HEK293 (cell line): Measurements from ENCODE around the gene C17orf113.

Experiments
- CTCF ChIA-PET: fragments of 350-600 bp; formaldehyde crosslinking; extraction: SDS; loops from one replicate; lab custom pipeline; 2021; ENCODE audit warnings: antibody characterized with exemption; lab: Yijun Ruan, JAX
- POLR2A ChIA-PET: fragments of 300-600 bp; formaldehyde crosslinking; extraction: SDS; loops from one replicate; lab custom pipeline; 2020; ENCODE audit warnings: antibody characterized with exemption, inconsistent platforms; lab: Yijun Ruan, JAX
- H3K27ac ChIP-seq: fragments of 200-500 bp; sonication (Bioruptor generic); 2 replicates; pipeline ENCODE4 v1.5.1; 2014; ENCODE audit warnings: low read depth, low read length, control low read depth, inconsistent platforms; ENCODE audit errors: extremely low read depth
- H3K36me3 ChIP-seq, 2 experiments: fragments of 200-500 bp in 1 of 2; sonication (Bioruptor generic) in 1 of 2; 1 replicate in 1 of 2; 2 replicates in 1 of 2; pipeline ENCODE4 v1.5.1; 2014 to 2017; ENCODE audit warnings: inconsistent platforms in 2 of 2, low read length in 2 of 2; ENCODE audit not compliant: control insufficient read depth in 2 of 2, insufficient read depth in 1 of 2
- H3K4me1 ChIP-seq: fragments of 200-500 bp; sonication (Bioruptor generic); 2 replicates; pipeline ENCODE4 v1.5.1; 2014; ENCODE audit warnings: mild to moderate bottlenecking, low read length, inconsistent platforms; ENCODE audit not compliant: control insufficient read depth, insufficient read depth
- H3K4me3 ChIP-seq: 2 replicates; pipeline ENCODE4 v1.5.1; 2011; ENCODE audit warnings: low read depth, mild to moderate bottlenecking, control low read depth, low read length, moderate library complexity
- H3K9me3 ChIP-seq: fragments of 200-500 bp; sonication (Bioruptor generic); 2 replicates; pipeline ENCODE4 v1.5.1; 2014; ENCODE audit warnings: low read depth, low read length, inconsistent platforms; ENCODE audit not compliant: control insufficient read depth, insufficient read depth
- BCL11B ChIP-seq: fragments of 450-650 bp; formaldehyde crosslinking; IDR thresholded peaks from 2 replicates; pipeline ENCODE4 v1.5.1; 2016; ENCODE audit warnings: low read depth, missing biosample characterization, missing genetic modification characterization
- KLF16 ChIP-seq: fragments of 450-650 bp; formaldehyde crosslinking; IDR thresholded peaks from 2 replicates; pipeline ENCODE4 v1.5.1; 2017; ENCODE audit warnings: missing biosample characterization, missing genetic modification characterization
- REPIN1 ChIP-seq: fragments of 450-650 bp; formaldehyde crosslinking; IDR thresholded peaks from 2 replicates; pipeline ENCODE4 v1.5.1; 2017; ENCODE audit warnings: missing biosample characterization, missing genetic modification characterization, low read depth
- SP3 ChIP-seq: fragments of 450-650 bp; formaldehyde crosslinking; IDR thresholded peaks from 2 replicates; pipeline ENCODE4 v1.5.1; 2016; ENCODE audit warnings: missing biosample characterization, missing genetic modification characterization
- ZBTB20 ChIP-seq: fragments of 450-650 bp; formaldehyde crosslinking; IDR thresholded peaks from 2 replicates; pipeline ENCODE4 v1.5.1; 2016; ENCODE audit warnings: missing biosample characterization, missing genetic modification characterization
- ZBTB26 ChIP-seq: fragments of 450-650 bp; formaldehyde crosslinking; optimal IDR thresholded peaks from 2 replicates; pipeline ENCODE3; 2016; ENCODE audit warnings: missing biosample characterization, mild to moderate bottlenecking, missing genetic modification characterization
- ZFHX2 ChIP-seq: fragments of 450-650 bp; formaldehyde crosslinking; conservative IDR thresholded peaks from 2 replicates; pipeline ENCODE4 v1.5.1; 2016; ENCODE audit warnings: missing biosample characterization, missing genetic modification characterization
- ZIC2 ChIP-seq: fragments of 450-650 bp; formaldehyde crosslinking; IDR thresholded peaks from 2 replicates; pipeline ENCODE4 v1.5.1; 2016; ENCODE audit warnings: missing biosample characterization, missing genetic modification characterization
- ZNF121 ChIP-seq: fragments of 450-650 bp; formaldehyde crosslinking; IDR thresholded peaks from 2 replicates; pipeline ENCODE4 v1.5.1; 2016; ENCODE audit warnings: missing biosample characterization, missing genetic modification characterization
- ZNF16 ChIP-seq: fragments of 450-650 bp; formaldehyde crosslinking; IDR thresholded peaks from 2 replicates; pipeline ENCODE4 v1.5.1; 2016; ENCODE audit warnings: low read depth, missing biosample characterization, missing genetic modification characterization
- ZNF19 ChIP-seq: fragments of 450-650 bp; formaldehyde crosslinking; IDR thresholded peaks from 2 replicates; pipeline ENCODE4; 2016; ENCODE audit warnings: missing biosample characterization, missing genetic modification characterization, low read depth
- ZNF23 ChIP-seq: fragments of 450-650 bp; formaldehyde crosslinking; IDR thresholded peaks from 2 replicates; pipeline ENCODE4 v1.5.1; 2016; ENCODE audit warnings: missing biosample characterization, missing genetic modification characterization, borderline replicate concordance
- ZNF324 ChIP-seq: fragments of 450-650 bp; formaldehyde crosslinking; IDR thresholded peaks from 2 replicates; pipeline ENCODE4 v1.5.1; 2016; ENCODE audit warnings: missing biosample characterization, missing genetic modification characterization
- ZNF335 ChIP-seq: fragments of 450-650 bp; formaldehyde crosslinking; conservative IDR thresholded peaks from 2 replicates; pipeline ENCODE4 v1.5.1; 2016; ENCODE audit warnings: missing biosample characterization, missing genetic modification characterization
- ZNF48 ChIP-seq: fragments of 450-650 bp; formaldehyde crosslinking; IDR thresholded peaks from 2 replicates; pipeline ENCODE4 v1.5.1; 2016; ENCODE audit warnings: missing biosample characterization, missing genetic modification characterization
- ZNF530 ChIP-seq: fragments of 450-650 bp; formaldehyde crosslinking; IDR thresholded peaks from 2 replicates; pipeline ENCODE4 v1.5.1; 2016; ENCODE audit warnings: low read depth, missing biosample characterization, missing genetic modification characterization
- ZNF600 ChIP-seq: fragments of 450-650 bp; formaldehyde crosslinking; IDR thresholded peaks from 2 replicates; pipeline ENCODE4 v1.5.1; 2016; ENCODE audit warnings: missing biosample characterization, missing genetic modification characterization
- ZNF629 ChIP-seq: fragments of 450-650 bp; formaldehyde crosslinking; IDR thresholded peaks from 2 replicates; pipeline ENCODE4 v1.5.1; 2017; ENCODE audit warnings: missing biosample characterization, missing genetic modification characterization
- ZNF660 ChIP-seq: fragments of 450-650 bp; IDR thresholded peaks from 2 replicates; pipeline ENCODE4 v1.5.1; 2018; ENCODE audit warnings: missing biosample characterization, mild to moderate bottlenecking, missing genetic modification characterization
- ZNF677 ChIP-seq: fragments of 450-650 bp; IDR thresholded peaks from 2 replicates; pipeline ENCODE4 v1.5.0; 2018; ENCODE audit warnings: missing biosample characterization, mild to moderate bottlenecking, missing genetic modification characterization, moderate library complexity
- ZNF701 ChIP-seq: fragments of 450-650 bp; formaldehyde crosslinking; IDR thresholded peaks from 2 replicates; pipeline ENCODE4 v1.5.1; 2016; ENCODE audit warnings: missing biosample characterization, missing genetic modification characterization
- ZSCAN16 ChIP-seq: fragments of 450-650 bp; formaldehyde crosslinking; IDR thresholded peaks from 2 replicates; pipeline ENCODE4 v1.5.1; 2016; ENCODE audit warnings: missing biosample characterization, missing genetic modification characterization
- TF ChIP-seq, protein P1 (sequence below): fragments of 450-650 bp; formaldehyde crosslinking; IDR thresholded peaks from 2 replicates; pipeline ENCODE4 v1.5.1; 2016; ENCODE audit warnings: missing biosample characterization, missing genetic modification characterization
- TF ChIP-seq, protein P2 (sequence below): fragments of 450-650 bp; formaldehyde crosslinking; IDR thresholded peaks from 2 replicates; pipeline ENCODE4 v1.5.1; 2016; ENCODE audit warnings: missing biosample characterization, missing genetic modification characterization
- TF ChIP-seq, protein P3 (sequence below): fragments of 450-650 bp; formaldehyde crosslinking; IDR thresholded peaks from 2 replicates; pipeline ENCODE4 v1.5.1; 2016; ENCODE audit warnings: missing biosample characterization, missing genetic modification characterization

Gene C17orf113

GRCh38 chr17:42049834-42050392 is 488 bp downstream of the C17orf113 start (continued):
- TF ChIP-seq, protein P1, sequence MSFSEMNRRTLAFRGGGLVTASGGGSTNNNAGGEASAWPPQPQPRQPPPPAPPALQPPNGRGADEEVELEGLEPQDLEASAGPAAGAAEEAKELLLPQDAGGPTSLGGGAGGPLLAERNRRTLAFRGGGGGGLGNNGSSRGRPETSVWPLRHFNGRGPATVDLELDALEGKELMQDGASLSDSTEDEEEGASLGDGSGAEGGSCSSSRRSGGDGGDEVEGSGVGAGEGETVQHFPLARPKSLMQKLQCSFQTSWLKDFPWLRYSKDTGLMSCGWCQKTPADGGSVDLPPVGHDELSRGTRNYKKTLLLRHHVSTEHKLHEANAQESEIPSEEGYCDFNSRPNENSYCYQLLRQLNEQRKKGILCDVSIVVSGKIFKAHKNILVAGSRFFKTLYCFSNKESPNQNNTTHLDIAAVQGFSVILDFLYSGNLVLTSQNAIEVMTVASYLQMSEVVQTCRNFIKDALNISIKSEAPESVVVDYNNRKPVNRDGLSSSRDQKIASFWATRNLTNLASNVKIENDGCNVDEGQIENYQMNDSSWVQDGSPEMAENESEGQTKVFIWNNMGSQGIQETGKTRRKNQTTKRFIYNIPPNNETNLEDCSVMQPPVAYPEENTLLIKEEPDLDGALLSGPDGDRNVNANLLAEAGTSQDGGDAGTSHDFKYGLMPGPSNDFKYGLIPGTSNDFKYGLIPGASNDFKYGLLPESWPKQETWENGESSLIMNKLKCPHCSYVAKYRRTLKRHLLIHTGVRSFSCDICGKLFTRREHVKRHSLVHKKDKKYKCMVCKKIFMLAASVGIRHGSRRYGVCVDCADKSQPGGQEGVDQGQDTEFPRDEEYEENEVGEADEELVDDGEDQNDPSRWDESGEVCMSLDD (tag by site-specific recombination) = no peak
- TF ChIP-seq ZBTB26 (tag by site-specific recombination) (no peak), ZBTB20 (tag by site-specific recombination) (peak; percentile 57), REPIN1 (tag by site-specific recombination) (no peak), ZNF324 (tag by site-specific recombination) (no peak), ZNF629 (tag by site-specific recombination) (no peak), ZFHX2 (tag by site-specific recombination) (no peak), ZNF701 (no peak), ZNF335 (tag by site-specific recombination) (peak; percentile 65)

DNA sequence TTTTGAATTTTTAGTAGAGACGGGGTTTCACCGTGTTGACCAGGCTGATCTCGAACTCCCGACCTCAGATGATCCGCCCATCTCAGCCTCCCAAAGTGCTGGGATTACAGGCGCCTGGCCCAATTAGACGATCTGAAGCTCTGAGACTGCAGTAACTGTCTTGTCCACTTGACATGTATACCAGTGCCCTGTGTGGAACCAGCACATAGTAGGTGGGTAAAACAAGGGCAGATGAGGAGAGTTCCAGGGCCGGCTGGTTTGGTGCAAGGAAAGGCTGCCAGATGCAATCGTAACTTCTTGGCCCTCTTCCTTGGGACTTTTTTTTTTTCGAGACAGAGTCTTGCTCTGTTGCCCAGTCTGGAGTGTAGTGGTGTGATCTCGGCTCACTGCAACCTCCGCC is 3.1 kb downstream of the C17orf113 start:
- Histone ChIP-seq H3K27ac (no peak overlapping the region), H3K4me3 (no peak overlapping the region), H3K4me1 (no peaks in the 10 kb centered on the region; the same call in 1 of the 2 replicates), H3K36me3 (no peaks in the 10 kb centered on the region), H3K9me3 (no peaks in the 10 kb centered on the region)
- ChIA-PET POLR2A (no interaction called here), CTCF (interaction anchor here (0.7 to 2.9 kb wide), 3 partner anchors 9 to 85 kb away, joined by 3 to 17 read pairs (median 6); no protein-coding TSS in a partner anchor)
- TF ChIP-seq ZNF48 (no peak), ZNF121 (tag by site-specific recombination) (0 out of 2 replicates have a peak, but pooled peaks have one; percentile 43)

DNA sequence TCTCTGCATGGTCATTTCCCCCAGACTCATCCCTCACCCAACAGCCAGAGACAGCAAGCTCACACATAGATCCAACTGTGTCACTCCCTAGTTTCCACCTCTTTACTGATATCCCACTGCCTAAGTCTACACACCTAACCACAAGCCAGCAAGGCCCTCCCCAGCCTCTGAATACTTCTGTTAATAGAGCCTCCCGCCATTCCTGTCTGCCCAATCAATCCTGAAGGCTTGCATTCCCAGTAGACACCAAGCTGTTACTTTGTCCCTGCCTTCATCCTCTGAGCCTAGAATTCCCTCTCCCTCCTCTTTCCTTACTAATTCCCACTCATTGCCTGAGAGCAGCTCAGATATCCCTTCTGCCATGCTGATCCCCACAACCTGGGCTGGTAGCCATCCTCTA is 4.7 kb downstream of the C17orf113 start:
- Histone ChIP-seq H3K9me3 (no peaks in the 10 kb centered on the region), H3K36me3 (no peaks in the 10 kb centered on the region), H3K4me3 (no peak overlapping the region), H3K27ac (no peak overlapping the region), H3K4me1 (no peaks in the 10 kb centered on the region; the same call in 1 of the 2 replicates)
- POLR2A ChIA-PET = interaction anchor here (1.0 kb wide), 2 partner anchors 28 to 46 kb away, joined by 3 read pairs; partner anchors contain the start of gene DNAJC7
- CTCF ChIA-PET = interaction anchor here (0.8 to 2.9 kb wide), 4 partner anchors 11 to 56 kb away, joined by 3 to 17 read pairs (median 4); no protein-coding TSS in a partner anchor
- TF ChIP-seq ZNF530 (tag by site-specific recombination) (no peak), ZNF600 (no peak), ZNF677 (tag by site-specific recombination) (no peak), ZSCAN16 (tag by site-specific recombination) (peak; percentile 74; the same call in 1 of the 2 replicates), ZBTB20 (tag by site-specific recombination) (peak; percentile 21; the same call in 1 of the 2 replicates), ZNF23 (no peak), BCL11B (tag by site-specific recombination) (no peak), ZNF660 (no peak), SP3 (tag by site-specific recombination) (no peak), ZIC2 (tag by site-specific recombination) (peak; percentile 34; the same call in 1 of the 2 replicates), ZNF19 (tag by site-specific recombination) (no peak), KLF16 (tag by site-specific recombination) (no peak), ZNF16 (no peak)
- TF ChIP-seq, protein P2, sequence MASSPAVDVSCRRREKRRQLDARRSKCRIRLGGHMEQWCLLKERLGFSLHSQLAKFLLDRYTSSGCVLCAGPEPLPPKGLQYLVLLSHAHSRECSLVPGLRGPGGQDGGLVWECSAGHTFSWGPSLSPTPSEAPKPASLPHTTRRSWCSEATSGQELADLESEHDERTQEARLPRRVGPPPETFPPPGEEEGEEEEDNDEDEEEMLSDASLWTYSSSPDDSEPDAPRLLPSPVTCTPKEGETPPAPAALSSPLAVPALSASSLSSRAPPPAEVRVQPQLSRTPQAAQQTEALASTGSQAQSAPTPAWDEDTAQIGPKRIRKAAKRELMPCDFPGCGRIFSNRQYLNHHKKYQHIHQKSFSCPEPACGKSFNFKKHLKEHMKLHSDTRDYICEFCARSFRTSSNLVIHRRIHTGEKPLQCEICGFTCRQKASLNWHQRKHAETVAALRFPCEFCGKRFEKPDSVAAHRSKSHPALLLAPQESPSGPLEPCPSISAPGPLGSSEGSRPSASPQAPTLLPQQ = no peak
- TF ChIP-seq, protein P3, sequence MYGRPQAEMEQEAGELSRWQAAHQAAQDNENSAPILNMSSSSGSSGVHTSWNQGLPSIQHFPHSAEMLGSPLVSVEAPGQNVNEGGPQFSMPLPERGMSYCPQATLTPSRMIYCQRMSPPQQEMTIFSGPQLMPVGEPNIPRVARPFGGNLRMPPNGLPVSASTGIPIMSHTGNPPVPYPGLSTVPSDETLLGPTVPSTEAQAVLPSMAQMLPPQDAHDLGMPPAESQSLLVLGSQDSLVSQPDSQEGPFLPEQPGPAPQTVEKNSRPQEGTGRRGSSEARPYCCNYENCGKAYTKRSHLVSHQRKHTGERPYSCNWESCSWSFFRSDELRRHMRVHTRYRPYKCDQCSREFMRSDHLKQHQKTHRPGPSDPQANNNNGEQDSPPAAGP (tag by site-specific recombination) = no peak
